ENCODE measurements around the gene CARMIL3. TPM values are rescaled to one million over a fixed set of nuclear protein-coding genes. Genes with fewer than 3 reads are reported as not detected.

The CARMIL3 gene
- total RNA-seq, 2 experiments from 2014 or later = 0.05 to 0.11 TPM

DNA sequence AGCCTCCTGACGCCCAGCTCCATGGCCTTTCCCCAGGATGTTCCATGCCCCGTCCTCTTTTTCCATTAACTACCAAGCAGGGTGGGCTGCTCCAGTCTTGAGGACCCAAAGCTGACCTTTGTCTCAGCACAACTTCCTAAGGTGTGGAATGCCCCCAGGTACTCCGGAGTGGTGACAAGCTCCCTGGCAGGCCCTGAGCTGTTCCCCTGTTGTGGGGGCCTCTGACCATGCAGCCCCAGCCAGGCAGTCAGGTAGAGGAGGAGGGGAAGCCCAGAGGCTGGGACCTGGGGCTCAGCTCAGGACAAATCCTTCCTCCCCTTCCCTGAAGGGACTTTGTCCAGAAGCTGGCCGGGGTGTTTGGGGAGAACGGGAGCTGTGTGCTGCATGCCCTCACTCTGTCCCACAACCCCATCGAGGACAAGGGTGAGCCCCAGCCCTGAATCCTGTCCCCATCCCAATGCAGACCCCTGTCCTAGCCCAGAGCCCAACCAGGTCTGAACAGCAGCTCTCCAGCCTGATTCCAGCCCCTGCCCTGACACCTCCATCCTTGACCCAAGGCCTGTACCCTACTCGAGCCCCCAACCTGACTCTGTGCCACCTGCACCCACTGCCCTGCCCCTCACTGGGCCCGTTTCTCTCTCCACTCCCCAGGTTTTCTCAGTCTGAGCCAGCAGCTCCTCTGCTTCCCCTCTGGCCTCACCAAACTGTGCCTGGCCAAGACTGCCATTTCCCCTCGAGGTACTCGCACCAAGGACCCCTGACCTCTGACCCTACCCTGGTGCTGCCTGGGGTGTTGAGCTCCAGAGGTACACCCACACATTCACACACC lies 4.4 kb downstream of the CARMIL3 start:
- peaks cover 0 to 16% of the 10 kb centered on the region in 2 experiments for H3K27me3 ChIP-seq (ENCODE audit: control insufficient read depth in 1 of 2, insufficient read depth in 2 of 2, low read length in 2 of 2)
- ChIA-PET POLR2A (interaction anchor here (0.7 kb wide), 1 partner anchor 25 kb away, joined by 3 read pairs; no protein-coding TSS in a partner anchor), CTCF (no interaction called here)
- peaks cover 0 to 10% of the 10 kb centered on the region in 2 experiments for H3K9me3 ChIP-seq (ENCODE audit: control insufficient read depth in 1 of 2, insufficient read depth in 1 of 2, low read length in 2 of 2)
- Mint-ChIP-seq H3K4me3 (peak overlapping the region; percentile 45), H3K27ac (no peak overlapping the region), H3K27me3 (peaks cover 19% of the 10 kb centered on the region), H3K4me1 (ENCODE audit: low read depth) (peaks cover 10% of the 10 kb centered on the region), H3K9me3 (no peaks in the 10 kb centered on the region), H3K36me3 (ENCODE audit: low read depth) (no peaks in the 10 kb centered on the region)
- H3K4me3 ChIP-seq (ENCODE audit: low read length) = no peak overlapping the region
- H3K36me3 ChIP-seq (ENCODE audit: insufficient read depth, low read length) = no peaks in the 10 kb centered on the region
- no peak overlapping the region for H3K27ac ChIP-seq (ENCODE audit: low read depth in 1 of 2, low read length in 2 of 2)
- TF ChIP-seq, protein P1, sequence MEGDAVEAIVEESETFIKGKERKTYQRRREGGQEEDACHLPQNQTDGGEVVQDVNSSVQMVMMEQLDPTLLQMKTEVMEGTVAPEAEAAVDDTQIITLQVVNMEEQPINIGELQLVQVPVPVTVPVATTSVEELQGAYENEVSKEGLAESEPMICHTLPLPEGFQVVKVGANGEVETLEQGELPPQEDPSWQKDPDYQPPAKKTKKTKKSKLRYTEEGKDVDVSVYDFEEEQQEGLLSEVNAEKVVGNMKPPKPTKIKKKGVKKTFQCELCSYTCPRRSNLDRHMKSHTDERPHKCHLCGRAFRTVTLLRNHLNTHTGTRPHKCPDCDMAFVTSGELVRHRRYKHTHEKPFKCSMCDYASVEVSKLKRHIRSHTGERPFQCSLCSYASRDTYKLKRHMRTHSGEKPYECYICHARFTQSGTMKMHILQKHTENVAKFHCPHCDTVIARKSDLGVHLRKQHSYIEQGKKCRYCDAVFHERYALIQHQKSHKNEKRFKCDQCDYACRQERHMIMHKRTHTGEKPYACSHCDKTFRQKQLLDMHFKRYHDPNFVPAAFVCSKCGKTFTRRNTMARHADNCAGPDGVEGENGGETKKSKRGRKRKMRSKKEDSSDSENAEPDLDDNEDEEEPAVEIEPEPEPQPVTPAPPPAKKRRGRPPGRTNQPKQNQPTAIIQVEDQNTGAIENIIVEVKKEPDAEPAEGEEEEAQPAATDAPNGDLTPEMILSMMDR (IDR thresholded peaks at IDR 0.05) = no peak
- peaks cover 20% of the 10 kb centered on the region for H3K4me1 ChIP-seq (ENCODE audit: insufficient read depth, low read length)
- ATAC-seq (ENCODE audit: poor library complexity) (no peak), DNase-seq (no peak)
- intact Hi-C loops (cut with DNase I, micrococcal nuclease) = no loop called here

DNA sequence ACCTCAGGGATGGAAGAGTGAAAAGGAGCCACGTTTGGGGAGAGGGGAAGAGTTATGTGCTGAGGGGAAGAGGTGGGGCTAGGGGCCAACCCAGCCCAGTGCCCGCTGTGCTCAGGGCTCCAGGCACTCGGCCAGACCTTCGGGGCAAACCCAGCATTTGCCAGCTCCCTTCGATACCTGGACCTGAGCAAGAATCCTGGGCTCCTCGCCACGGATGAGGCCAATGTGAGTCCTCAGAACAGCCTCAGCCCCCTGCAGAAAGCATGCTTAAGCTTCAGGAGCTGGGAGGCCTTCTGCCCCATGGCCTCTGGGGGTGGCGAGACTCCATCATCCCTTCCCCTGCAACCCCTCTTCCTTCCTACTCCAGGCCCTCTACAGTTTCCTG lies 5.0 kb downstream of the CARMIL3 start:
- Mint-ChIP-seq H3K27me3 (peaks cover 18% of the 10 kb centered on the region), H3K9me3 (no peaks in the 10 kb centered on the region), H3K36me3 (ENCODE audit: low read depth) (no peaks in the 10 kb centered on the region), H3K4me1 (ENCODE audit: low read depth) (peaks cover 8% of the 10 kb centered on the region), H3K27ac (no peak overlapping the region), H3K4me3 (no peak overlapping the region)
- H3K27ac ChIP-seq (ENCODE audit: low read depth in 1 of 2, low read length in 2 of 2) = no peak overlapping the region
- H3K36me3 ChIP-seq (ENCODE audit: insufficient read depth, low read length) = no peaks in the 10 kb centered on the region
- H3K27me3 ChIP-seq (ENCODE audit: control insufficient read depth in 1 of 2, insufficient read depth in 2 of 2, low read length in 2 of 2) = peaks cover 0 to 16% of the 10 kb centered on the region in 2 experiments
- DNase-seq (no peak), ATAC-seq (ENCODE audit: poor library complexity) (no peak)
- TF ChIP-seq, protein P1 (IDR thresholded peaks at IDR 0.05) = no peak
- intact Hi-C loops (cut with DNase I, micrococcal nuclease) = no loop called here
- ChIA-PET POLR2A (interaction anchor here (0.7 to 2.1 kb wide), 3 partner anchors 24 to 37 kb away, joined by 3 to 12 read pairs (median 11); partner anchors contain the start of gene PCK2), CTCF (interaction anchor here (0.7 kb wide), 1 partner anchor 52 kb away, joined by 3 read pairs; no protein-coding TSS in a partner anchor)
- peaks cover 0 to 10% of the 10 kb centered on the region in 2 experiments for H3K9me3 ChIP-seq (ENCODE audit: control insufficient read depth in 1 of 2, insufficient read depth in 1 of 2, low read length in 2 of 2)
- no peak overlapping the region for H3K4me3 ChIP-seq (ENCODE audit: low read length)
- peaks cover 16% of the 10 kb centered on the region for H3K4me1 ChIP-seq (ENCODE audit: insufficient read depth, low read length)

DNA sequence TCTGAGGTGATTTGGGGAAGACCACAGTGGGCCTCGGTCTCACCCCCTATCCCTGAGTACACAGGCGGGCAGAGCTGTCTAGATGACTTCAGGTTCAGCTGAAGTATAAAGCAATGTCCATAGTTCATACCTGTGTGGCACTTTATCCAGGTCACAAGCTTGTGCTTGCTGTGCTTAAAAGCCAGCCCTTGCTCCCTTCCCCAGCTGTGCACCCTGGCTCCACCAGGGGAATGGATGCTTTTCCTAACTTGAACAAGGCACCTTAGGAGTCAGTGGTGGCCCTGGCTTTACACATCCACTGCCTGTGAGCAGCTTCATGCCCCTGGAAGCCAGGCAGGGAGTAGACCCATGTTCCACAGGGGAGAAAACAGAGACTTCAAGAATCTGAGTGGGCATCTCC lies 5.5 kb downstream of the CARMIL3 start:
- no peaks in the 10 kb centered on the region for H3K9me3 Mint-ChIP-seq
- ATAC-seq (ENCODE audit: poor library complexity) (no peak), DNase-seq (no peak)
- no peak overlapping the region for H3K27ac Mint-ChIP-seq
- Histone ChIP-seq H3K4me3 (ENCODE audit: low read length) (no peak overlapping the region), H3K9me3 (ENCODE audit: control insufficient read depth in 1 of 2, insufficient read depth in 1 of 2, low read length in 2 of 2) (peaks cover 0 to 10% of the 10 kb centered on the region in 2 experiments), H3K4me1 (ENCODE audit: insufficient read depth, low read length) (peaks cover 13% of the 10 kb centered on the region), H3K27me3 (ENCODE audit: control insufficient read depth in 1 of 2, insufficient read depth in 2 of 2, low read length in 2 of 2) (peaks cover 0 to 16% of the 10 kb centered on the region in 2 experiments), H3K27ac (ENCODE audit: low read depth in 1 of 2, low read length in 2 of 2) (no peak overlapping the region), H3K36me3 (ENCODE audit: insufficient read depth, low read length) (no peaks in the 10 kb centered on the region)
- TF ChIP-seq, protein P1 (IDR thresholded peaks at IDR 0.05) = no peak
- POLR2A ChIA-PET = interaction anchor here (1.5 to 2.3 kb wide), 5 partner anchors 24 to 104 kb away, joined by 11 to 22 read pairs (median 12); partner anchors contain the start of genes IRF9 and PCK2
- no peaks in the 10 kb centered on the region for H3K36me3 Mint-ChIP-seq (ENCODE audit: low read depth)
- CTCF ChIA-PET = interaction anchor here (0.7 to 1.3 kb wide), 2 partner anchors 52 kb away, joined by 3 to 5 read pairs; no protein-coding TSS in a partner anchor
- no peak overlapping the region for H3K4me3 Mint-ChIP-seq
- intact Hi-C loops (cut with DNase I, micrococcal nuclease) = no loop called here
- peaks cover 18% of the 10 kb centered on the region for H3K27me3 Mint-ChIP-seq
- peaks cover 8% of the 10 kb centered on the region for H3K4me1 Mint-ChIP-seq (ENCODE audit: low read depth)

Data from CD4-positive, alpha-beta T cell (primary cell).